ENCODE measurements around the gene KIF1A. TPM values are rescaled to one million over a fixed set of nuclear protein-coding genes. Genes with fewer than 3 reads are reported as not detected.

Gene KIF1A
- total RNA-seq, 1 donor from 2014 or later = 1.2 TPM

GRCh38 chr2:240806459-240806858 is 13.6 kb downstream of the KIF1A start:
- no peak for DNase-seq (ENCODE audit: extremely low read depth, low read depth, low spot score)

GRCh38 chr2:240806006-240806405 is 14.0 kb downstream of the KIF1A start:
- DNase-seq (ENCODE audit: extremely low read depth, low read depth, low spot score) = no peak

DNA sequence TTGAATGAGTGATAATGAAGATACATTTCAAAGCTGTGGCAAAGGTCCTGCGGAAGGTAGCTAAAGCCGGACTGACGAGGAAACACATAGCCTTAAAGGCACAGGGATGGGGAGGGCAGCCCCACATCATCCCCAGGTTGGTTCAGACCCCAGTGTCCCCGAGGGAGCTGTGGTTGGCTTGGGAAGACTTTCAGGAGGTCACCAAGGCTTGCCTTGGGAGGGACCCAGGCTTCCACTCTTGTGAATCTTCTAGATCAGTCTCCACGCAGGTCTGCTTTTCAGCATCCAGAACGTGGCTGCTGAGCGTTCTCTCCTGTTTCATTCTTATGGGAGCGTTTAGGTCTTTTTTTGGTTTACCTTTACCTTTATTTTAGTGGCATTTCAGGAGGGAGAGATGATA is 16.8 kb downstream of the KIF1A start:
- DNase-seq (ENCODE audit: extremely low read depth, low read depth, low spot score) = no peak

DNA sequence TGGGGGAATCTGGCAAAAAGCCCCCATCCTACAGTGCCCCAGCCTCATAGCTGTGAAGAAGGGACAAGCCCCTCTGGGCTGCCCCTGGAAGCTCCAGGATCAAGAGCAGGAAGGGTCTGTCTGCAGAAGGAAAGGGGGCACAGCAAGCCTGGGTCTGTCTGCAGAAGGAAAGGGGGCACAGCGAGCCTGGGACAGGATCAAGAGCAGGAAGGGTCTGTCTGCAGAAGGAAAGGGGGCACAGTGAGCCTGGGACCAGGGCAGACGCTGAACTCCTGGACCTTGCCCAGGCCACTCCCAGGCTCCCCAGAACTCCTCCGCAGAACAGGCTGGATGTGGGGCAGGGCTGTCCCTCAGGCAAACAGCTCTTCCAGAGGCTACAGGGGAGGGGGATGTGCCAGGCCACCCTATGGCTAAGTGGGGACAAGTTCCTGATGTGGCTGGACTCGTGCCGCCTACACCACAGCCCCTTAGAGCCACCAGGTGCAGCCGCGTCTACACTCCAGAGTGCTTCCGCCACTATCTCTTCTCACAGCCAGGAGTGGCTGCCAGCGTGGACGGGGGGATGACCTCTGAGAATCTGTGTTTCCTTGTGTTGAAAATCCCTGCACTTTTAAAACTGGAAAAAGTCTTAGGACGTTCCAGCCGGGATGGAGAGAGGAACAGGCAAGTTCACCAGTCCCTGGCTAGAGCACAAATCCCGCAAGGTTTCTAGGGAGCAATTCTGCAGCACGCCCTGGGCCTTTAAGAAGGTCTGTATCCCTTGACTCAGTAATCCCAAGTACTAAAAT is 20.8 kb downstream of the KIF1A start:
- DNase-seq (ENCODE audit: extremely low read depth, low read depth, low spot score) = no peak

GRCh38 chr2:240798327-240798905 is 21.6 kb downstream of the KIF1A start:
- no peak for DNase-seq (ENCODE audit: extremely low read depth, low read depth, low spot score)

DNA sequence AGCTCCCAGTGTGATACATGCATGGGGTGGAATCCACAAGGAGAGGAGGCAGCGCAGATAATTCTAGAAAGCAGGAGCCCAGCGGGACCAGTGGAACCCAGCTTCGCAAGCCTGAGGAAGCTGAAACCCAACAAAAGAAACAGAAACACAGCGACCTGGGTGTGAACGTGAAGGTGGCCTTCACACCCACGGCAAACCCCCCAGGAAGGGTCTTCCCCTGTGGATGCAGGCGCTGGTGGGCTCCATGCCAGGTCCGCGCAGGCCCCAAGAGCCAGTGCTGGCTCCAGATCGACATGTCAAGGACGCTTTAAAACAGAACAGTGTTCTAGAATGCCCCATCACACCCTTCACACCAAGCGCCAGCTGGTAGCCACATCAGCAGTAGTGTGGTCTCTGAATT is 22.1 kb downstream of the KIF1A start:
- no peak for DNase-seq (ENCODE audit: extremely low read depth, low read depth, low spot score)

DNA sequence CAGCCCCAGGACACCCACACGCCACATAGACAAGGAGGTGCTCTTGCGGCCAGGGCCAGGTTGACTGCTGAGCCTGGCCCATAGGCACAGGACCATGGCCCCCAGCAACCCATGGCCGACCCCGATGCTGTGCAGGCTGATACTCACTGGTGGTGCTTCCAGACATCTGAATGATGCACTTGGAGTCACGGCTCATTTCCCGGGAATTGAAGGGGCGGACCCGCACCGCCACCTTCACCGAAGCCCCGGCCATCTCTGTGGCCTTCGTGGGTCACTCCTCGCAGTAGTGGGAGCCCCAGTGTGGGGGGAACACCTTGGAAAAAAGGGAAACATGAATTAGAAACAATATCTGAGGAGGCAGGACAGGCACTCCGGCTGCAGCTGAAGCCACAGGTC is 22.5 kb downstream of the KIF1A start:
- DNase-seq (ENCODE audit: extremely low read depth, low read depth, low spot score) = no peak

DNA sequence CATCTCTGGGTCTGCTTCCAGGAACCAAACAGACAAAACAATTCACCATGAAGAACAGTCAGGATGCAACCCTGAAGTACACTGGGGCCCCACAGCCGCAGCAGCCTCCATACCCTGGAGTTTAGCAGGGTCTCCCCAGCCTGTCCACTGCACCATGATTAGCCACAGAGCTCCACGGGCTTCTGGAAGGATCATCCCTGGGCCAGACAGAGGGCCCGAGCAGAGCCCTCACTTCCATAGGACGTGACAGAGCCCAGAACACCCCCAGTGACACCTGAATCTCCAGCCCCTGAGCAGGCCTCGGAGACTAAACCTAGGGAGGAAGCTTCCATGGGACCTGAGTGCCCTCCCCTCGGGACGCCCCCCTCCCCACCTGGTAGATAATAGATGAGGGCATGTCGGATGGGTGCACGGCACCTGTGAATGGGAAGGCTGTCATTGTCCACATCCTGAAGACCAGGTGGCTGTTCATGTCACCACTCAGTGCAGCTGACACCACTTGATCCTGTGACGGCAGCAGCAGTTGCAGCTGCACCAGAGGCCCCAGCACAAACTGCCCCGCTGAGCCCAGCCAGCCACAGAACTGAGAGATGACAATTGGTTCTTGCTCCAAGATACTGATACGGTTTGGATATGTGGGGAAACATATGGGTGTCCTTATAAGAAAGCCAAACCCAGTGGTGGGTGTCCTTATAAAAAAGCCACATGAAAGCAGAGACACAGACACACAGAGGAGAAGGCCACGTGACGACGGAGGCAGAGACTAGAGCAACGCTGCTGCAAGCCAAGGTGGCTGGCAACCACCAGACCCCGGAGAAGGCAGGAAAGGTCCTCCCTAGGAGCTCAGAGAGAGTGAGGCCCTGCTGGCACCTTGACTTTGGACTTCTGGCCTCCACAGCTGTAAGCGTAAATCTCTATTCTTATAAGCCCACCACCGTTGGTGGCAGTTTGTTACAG is 23.2 kb downstream of the KIF1A start:
- no peak for DNase-seq (ENCODE audit: extremely low read depth, low read depth, low spot score)

DNA sequence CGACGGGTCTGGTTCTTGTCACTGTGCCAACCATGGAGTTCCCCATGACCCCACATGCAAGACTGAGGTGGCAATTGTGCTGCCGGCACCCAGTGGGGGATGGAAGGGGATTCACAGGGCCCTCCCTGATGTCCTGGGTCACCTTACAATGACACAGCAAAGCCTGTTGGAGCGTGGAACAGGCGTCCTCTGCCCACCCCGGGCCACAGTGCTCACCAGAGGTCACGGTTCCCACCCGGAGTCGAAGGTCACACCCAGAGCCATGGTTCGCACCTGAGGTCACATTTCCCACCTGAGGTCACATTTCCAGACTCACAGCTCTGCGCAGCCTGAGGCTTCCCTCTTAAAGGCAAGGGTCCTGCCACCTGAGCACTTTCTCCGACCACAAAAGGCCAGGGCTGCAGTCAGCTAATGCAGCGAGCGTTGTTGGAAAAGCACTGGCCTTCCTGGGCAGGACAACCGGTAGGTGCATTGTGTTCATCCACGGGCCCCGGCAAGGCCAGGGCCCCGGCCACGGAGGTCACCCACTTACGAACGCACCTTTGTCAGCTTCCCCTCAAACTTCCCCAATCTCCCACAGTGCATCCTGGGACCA is 24.0 kb downstream of the KIF1A start:
- DNase-seq (ENCODE audit: extremely low read depth, low read depth, low spot score) = no peak

DNA sequence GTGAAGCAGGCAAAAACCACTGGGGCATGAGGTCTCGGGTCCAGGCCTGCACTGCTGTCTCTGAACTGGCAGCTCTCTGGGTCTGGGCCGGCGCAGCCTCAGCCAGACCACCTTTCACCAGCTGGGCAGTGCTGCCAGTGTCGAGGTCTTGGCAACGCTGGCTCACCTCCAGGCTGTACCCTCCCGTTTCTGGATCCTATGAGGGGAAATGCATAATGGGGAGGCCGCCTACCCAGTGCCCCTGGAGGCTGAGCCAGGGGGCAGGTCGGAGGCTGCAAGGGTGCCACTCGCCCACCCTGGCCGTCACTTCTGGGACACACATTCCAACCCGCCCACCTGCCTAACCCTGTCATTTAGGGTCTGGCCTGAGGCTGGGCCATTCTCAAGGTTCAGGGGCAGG is 24.6 kb downstream of the KIF1A start:
- no peak for DNase-seq (ENCODE audit: extremely low read depth, low read depth, low spot score)

DNA sequence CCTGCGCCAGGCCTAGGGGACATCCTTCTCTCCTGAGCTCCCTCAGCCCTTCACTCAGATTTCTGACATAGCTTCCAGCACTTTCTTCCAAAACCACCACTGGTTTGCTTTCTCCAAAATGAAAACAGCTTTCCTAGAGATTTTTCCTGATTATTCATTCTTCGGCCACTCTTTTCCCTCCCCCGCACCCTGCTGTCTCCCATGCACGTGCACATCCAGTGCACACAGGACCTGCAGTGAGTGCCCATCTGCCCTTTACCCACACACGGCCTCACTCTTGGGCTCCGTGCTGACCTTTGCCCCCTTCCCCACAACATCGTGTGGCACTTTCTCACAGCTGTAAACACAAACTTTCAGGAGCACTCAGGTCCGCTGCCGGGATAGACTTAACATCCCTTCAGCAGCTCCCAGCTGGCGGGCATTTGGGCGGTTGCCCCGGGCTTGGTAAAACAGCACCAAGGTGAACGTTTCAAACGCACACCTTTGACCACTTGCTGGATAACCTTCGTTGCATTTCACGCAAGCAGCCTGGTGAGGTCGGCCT is 25.8 kb downstream of the KIF1A start:
- DNase-seq (ENCODE audit: extremely low read depth, low read depth, low spot score) = no peak

DNA sequence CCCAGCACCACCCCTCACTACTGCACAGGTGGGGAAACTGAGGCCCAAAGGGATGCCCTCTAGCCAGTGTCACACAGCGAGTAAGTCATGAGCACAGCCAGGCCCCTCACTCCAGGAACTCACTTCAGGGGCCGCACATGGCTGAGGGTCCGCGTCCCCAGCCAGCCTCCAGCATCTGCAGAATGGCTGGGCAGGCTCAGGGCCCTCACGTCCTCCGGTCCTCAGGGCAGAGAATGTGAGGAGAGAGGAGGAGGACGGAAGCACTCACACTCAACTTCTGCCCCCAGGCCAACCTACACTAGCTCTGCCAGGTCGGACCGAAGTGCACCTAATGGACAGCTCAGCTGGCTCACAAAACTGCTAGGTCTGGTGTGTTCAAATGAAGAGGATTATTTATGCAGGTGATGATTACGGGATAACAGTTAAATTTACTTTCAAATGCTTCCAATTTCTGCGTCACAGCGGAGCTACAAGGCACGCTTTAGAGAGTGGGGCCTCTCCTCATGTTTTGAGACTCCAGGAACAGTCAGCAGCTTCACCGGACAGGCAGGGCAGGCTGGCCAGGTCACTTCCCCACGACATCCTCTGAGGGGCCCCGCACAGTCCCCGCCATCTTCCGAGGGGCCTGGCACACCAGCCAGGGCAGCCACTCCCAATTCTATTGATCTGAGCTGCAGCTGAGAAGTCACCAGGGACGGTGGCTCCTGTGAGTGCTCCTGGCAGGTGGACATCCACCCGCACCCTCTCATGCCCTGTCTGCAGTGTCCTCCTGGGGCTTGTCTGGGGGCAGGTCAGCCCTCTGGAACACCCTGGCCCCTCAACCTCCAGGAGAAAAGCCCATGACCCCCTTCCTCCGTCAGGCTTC is 26.5 kb downstream of the KIF1A start:
- DNase-seq (ENCODE audit: extremely low read depth, low read depth, low spot score) = no peak

- DNase-seq (ENCODE audit: extremely low read depth, low read depth, low spot score) = no peak
Measured at GRCh38 chr2:240792629-240793312, 27.2 kb downstream of the KIF1A start.

DNA sequence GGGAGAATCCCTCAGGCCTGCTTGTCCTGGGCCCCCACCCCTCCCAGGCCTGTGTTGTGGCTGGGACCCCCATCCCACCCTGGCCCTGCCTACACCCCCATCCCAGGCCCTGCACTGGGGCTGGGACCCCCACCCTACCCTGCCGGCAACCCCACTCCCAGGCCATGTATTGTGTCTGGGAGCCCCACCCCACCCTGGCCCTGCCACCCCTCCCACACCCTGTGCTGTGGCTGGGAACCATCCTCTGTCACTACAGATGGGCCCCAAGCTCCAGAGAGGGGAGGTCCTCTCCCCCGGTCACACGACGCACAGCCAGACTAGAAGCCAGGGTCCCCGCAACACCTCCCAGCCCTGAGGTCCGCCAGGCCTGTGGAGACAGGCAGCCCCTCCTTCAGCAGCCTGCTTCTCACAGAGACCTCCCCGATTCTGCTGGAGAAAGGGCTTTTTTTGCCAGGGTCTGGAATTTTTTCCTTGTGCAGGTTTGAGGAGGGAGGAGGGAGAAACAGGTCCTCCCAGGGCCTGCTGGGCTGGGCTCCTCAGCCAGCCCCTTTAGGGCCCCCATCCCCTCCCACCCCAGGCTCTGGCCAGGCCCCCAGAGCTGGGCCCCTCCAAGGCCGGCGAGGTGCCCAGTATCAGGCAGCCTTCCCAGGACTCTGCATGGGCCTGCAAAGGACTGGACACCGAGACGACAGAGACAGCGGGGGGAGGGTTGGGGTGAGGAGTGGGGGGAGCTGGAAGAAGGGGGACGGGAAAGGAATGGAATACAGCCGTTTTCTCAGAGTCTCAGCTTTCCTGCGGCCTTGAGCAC is 28.0 kb downstream of the KIF1A start:
- no peak for DNase-seq (ENCODE audit: extremely low read depth, low read depth, low spot score)

DNA sequence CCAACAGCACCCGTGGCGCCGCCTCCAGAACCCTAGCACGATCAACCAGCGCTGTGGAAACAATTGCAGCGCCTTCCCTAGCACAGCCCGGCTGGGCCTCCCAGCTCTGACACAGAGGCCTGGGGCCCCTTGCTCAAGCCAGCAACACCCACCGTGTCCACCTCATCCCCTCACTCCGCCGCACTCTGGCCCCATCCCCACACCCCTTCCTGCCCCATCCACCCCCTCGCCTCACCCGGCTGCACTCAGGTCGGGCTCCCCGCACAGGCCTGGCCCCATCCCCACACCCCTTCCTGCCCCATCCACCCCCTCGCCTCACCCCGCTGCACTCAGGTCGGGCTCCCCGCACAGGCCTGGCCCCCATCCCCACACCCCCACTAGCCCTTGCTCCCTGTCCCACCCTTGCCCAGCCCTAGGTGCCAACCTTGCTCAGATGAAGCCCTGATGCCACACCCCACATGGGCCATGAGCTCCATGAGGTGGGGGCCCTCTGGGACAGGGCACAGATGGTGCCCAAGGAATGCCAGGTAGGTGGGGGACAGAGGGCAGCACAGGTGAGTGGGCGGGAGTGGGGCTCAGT is 28.7 kb downstream of the KIF1A start:
- DNase-seq (ENCODE audit: extremely low read depth, low read depth, low spot score) = no peak

GRCh38 chr2:240790370-240791220 is 29.4 kb downstream of the KIF1A start:
- no peak for DNase-seq (ENCODE audit: extremely low read depth, low read depth, low spot score)

Data from glomerular endothelial cell (primary cell).